Ramos (cell line): ENCODE data around the gene EVC2.

Source experiments
- in situ Hi-C: fragments of 300-500 bp; cut with MboI; formaldehyde crosslinking; loops from one replicate; pipeline ENCODE4 v1.14.3; 2022; ENCODE audit warnings: low sequenced_read_pairs; ENCODE audit not compliant: unreplicated experiment

EVC2 gene

GRCh38 chr4:5685296-5685695 lies 23.1 kb downstream of the EVC2 start:
- in situ Hi-C loops, result no loop called here

DNA sequence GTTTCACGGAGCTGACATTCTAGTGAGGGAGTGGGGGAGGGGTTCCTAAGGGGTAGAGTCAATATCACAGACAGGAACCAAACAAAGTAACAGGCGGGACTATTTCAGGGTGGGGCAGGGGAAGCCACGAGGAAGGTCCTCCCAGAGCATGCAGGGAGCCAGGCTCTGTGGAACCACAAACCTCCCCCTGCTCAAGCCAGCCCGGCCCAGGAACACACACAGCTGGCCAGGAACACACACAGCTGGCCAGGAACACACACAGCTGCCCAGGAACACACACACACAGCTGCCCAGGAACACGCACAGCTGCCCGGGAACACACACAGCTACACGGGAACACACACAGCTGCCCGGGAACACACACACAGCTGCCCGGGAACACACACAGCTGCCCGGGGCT lies 24.8 kb downstream of the EVC2 start:
- in situ Hi-C loops, result no loop called here

DNA sequence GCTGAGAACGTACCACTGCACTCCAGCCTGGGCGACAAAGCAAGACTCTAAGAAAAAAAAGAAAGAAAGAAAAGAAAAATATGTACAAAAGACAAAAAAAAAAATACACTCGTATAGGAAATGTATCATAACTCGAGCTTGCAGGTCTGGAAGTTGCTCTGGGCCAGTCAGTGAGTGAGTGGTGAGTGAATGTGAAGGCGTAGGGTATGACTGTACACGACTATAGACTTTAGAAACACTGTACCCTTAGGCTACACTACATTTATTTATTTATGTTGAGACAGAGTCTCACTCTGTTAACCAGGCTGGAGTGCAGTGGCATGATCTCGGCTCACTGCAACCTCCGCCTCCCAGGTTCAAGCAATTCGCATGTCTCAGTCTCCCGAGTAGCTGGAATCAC lies 29.4 kb downstream of the EVC2 start:
- in situ Hi-C loops, result no loop called here

- in situ Hi-C loops, result no loop called here
Observed at GRCh38 chr4:5676763-5677162, 31.6 kb downstream of the EVC2 start.

DNA sequence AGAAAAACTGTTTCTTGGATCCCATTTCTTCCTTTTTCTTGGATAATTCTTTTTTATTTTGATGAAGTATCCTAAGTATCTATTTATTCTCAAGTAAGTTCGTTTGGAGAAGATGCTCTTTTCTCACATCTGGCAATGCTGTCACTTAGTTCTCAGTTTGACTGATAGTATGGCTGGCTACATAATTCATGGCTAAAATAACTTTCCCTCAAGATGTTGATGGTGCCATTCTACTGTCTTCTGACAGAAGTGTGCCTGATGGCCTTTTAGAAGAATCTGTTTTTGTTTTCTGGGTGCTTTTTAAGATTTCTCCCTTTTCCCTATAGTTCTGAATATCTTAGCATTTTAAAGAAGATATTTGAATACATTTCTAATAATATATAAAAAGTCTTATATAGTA lies 41.6 kb downstream of the EVC2 start:
- in situ Hi-C loops, result no loop called here

DNA sequence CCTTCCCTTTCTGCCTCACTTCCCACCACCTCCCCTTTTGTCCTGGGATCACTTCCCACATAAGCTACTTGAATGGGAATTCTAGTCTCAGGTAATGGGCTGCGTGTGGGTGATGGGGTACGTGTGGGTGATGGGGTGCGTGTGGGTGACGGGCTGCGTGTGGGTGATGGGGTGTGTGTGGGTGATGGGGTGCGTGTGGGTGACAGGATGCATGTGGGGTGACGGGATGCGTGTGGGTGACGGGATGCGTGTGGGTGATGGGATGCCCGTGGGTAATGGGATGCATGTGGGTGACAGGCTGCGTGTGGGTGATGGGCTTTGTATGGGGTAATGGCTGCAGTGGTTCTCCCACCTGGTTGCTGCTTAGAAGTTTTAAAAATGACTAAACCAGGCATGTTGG lies 43.6 kb downstream of the EVC2 start:
- in situ Hi-C loops, result no loop called here

GRCh38 chr4:5662555-5662954 lies 45.8 kb downstream of the EVC2 start:
- in situ Hi-C loops, result no loop called here

DNA sequence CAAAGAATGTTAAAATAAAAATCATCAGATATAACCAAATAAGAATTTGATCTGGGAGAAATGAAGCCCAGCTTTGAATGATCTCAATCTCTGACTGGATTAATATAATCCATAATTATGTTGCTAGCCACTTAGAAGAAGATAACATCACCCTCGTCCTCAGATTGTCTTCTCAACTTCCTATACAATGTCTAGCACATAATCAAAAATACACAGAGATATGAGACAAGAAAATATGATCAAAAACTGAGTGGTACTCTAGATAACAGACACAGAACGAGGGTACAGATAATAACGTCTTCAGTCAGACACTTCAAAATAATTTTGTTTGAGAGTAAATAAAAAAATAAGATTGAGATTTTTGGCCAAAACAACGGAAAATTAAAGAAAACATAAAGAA lies 47.1 kb downstream of the EVC2 start:
- in situ Hi-C loops, result no loop called here

GRCh38 chr4:5660185-5660584 lies 48.2 kb downstream of the EVC2 start:
- in situ Hi-C loops, result no loop called here

DNA sequence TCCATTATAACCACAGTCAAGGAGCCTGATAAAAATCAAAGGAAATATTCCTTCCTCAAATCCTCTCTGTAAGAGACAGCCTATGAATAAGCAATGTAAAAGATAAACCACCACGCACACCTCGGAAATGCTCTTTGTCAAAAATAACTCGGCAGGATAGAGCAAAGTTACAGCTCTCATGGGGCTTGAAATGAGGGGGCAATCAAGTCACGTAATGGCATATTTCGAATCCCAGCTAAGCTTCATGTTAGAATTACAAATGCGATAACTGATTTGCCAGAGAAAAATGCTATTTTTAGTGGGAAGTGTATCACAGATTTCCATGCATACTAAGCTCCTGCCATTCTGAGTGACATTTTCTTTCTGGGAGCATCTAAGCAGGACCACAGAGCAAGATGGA lies 49.4 kb downstream of the EVC2 start:
- in situ Hi-C loops, result no loop called here

- in situ Hi-C loops, result no loop called here
Observed at GRCh38 chr4:5656415-5656814, 51.9 kb downstream of the EVC2 start.

- in situ Hi-C loops, result no loop called here
Observed at GRCh38 chr4:5654791-5655190, 53.6 kb downstream of the EVC2 start.

- in situ Hi-C loops, result no loop called here
Observed at GRCh38 chr4:5651089-5651488, 57.3 kb downstream of the EVC2 start.

DNA sequence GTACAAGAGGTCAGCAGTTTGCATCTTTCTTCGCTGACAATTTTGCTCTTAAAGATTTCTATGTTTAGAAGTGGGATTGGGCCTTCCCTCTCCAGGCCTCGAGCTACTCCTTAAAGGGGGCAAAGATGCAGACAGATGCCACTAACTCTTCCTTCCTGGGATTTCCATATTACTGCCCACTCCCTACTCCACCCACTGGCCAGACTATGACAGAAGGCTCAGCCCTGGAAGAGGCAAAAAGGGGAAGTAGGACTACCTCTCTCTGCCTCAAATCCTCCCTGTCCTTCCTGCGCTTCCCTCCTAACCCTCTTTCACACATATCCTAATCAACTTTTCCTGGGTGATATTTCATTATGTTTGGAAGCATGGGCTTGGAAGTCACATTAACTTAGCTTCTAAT lies 58.3 kb downstream of the EVC2 start:
- in situ Hi-C loops, result no loop called here

DNA sequence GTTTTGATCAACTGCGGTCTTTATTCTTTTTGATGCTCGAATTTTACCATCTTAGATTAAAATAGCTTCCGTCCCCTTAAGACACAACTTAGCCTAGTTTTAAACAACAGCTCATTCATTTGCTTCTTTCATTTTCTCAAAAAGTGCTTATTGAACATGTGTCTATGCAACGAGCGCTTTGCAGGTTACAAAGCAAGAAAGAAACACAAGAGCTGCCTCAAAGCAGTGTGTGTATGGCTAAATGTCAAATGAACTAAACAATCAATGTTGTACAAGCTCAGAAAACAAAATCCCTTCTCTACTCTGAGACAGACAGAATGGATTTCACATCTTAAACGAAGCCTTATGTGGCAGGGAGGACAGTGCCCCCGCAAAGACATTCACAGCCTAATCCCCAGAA lies 61.0 kb downstream of the EVC2 start:
- in situ Hi-C loops, result no loop called here

- in situ Hi-C loops, result no loop called here
Observed at GRCh38 chr4:5640096-5640495, 68.3 kb downstream of the EVC2 start.

GRCh38 chr4:5639556-5639955 lies 68.8 kb downstream of the EVC2 start:
- in situ Hi-C loops, result no loop called here

GRCh38 chr4:5638976-5639375 lies 69.4 kb downstream of the EVC2 start:
- in situ Hi-C loops, result no loop called here

- in situ Hi-C loops, result no loop called here
Observed at GRCh38 chr4:5638316-5638715, 70.0 kb downstream of the EVC2 start.

DNA sequence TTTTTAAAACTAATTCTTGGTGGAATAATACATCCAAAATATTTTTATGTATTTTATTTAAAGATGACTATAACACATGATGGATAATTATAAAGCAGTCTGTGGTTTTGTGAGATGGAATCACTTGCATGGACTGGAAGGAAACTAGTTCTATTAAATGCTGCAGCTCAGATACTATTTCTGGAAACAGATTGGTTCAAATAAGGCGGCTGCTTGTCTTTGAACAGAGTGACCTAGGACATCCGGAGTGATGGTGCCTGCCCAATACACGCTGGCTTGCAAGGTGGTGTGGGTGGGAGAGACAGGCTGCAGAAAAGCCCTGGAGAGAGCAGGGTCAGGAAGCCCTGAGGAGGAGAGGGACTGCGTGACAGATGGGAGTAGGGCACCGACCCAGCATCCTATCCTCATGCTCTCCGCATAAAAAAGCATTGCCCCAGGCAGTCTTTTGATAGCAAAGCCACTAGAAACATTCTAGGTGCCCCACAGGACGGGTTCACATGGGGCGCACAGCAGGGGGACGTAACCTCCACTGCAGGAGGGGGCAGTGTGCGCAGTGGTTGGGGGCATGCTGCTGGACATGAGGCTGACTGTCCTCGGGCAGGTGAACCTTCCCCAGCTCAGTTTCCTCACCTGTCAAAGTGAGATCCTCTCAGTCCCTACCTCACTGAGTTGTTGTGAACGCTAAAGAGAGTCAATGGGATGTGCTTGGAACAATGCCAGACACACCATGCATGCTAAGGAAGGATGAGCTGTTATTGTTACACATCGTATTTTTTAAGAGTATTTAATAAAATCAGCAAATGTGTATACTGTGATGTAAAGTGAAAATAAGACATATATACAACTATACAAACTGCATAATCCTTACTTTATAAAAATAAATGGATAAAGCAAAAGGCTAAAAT lies 71.3 kb downstream of the EVC2 start:
- in situ Hi-C loops, result no loop called here

GRCh38 chr4:5635826-5636195 lies 72.5 kb downstream of the EVC2 start:
- in situ Hi-C loops, result no loop called here

GRCh38 chr4:5632571-5632970 lies 75.8 kb downstream of the EVC2 start:
- in situ Hi-C loops, result no loop called here
